Endothelial cell of umbilical vein (primary cell): ENCODE measurements around the gene PDE10A. TPM values are rescaled to one million over a fixed set of nuclear protein-coding genes. Genes with fewer than 3 reads are reported as not detected.

Experiments
- BruUV-seq: library from RNA; stranded (reverse); fragments of 400-500 nt; replicated peaks from 2 replicates; lab custom pipeline; 2021; lab: Mats Ljungman, UMichigan
- CTCF ChIA-PET: fragments of 300-600, 350-600 bp; sonication (Branson Sonifier 250); formaldehyde crosslinking; loops from one replicate; lab custom pipeline; 2021; ENCODE audit warnings: antibody characterized with exemption, inconsistent platforms; lab: Charles Lee
- POLR2A ChIA-PET: fragments of 300-600, 350-600 bp; sonication (Branson Sonifier 250); formaldehyde crosslinking; loops from one replicate; lab custom pipeline; 2021; ENCODE audit warnings: antibody characterized with exemption, inconsistent platforms; lab: Charles Lee
- DNase-seq: peaks from one replicate; pipeline ENCODE4 v3.0.0-alpha.2; 2011; ENCODE audit warnings: low read depth, low spot score
- FAIRE-seq: peaks from 2 replicates; lab custom pipeline; 2011; peaks lifted over from hg19 to GRCh38; lab: Jason Lieb, UNC
- H2AFZ ChIP-seq: 2 replicates; pipeline ENCODE4 v1.6.0; 2012; ENCODE audit warnings: low read depth, low read length, control low read depth, inconsistent platforms
- H3K27ac ChIP-seq: 2 replicates; pipeline ENCODE4 v1.5.1; 2011; ENCODE audit warnings: low read depth, mild to moderate bottlenecking, control low read depth, low read length, moderate library complexity; ENCODE audit not compliant: insufficient read depth
- H3K27me3 ChIP-seq, 2 experiments: 2 replicates each; pipeline versions ENCODE4 v1.6.0 to v1.6.1; 2011; ENCODE audit warnings: low read length in 2 of 2, mixed read lengths in 1 of 2; ENCODE audit not compliant: control insufficient read depth in 2 of 2, insufficient read depth in 2 of 2
- H3K36me3 ChIP-seq, 2 experiments: 2 replicates in 1 of 2; 3 replicates in 1 of 2; pipeline ENCODE4 v1.5.1; 2011; ENCODE audit warnings: low read length in 2 of 2, mild to moderate bottlenecking in 1 of 2, moderate library complexity in 1 of 2; ENCODE audit not compliant: control insufficient read depth in 2 of 2, insufficient read depth in 2 of 2; ENCODE audit errors: extremely low read depth in 1 of 2
- H3K4me1 ChIP-seq: 3 replicates; pipeline ENCODE4 v1.5.1; 2011; ENCODE audit warnings: mild to moderate bottlenecking, low read length; ENCODE audit not compliant: control insufficient read depth, insufficient read depth; ENCODE audit errors: extremely low read depth
- H3K4me2 ChIP-seq: 2 replicates; pipeline ENCODE4 v1.6.1; 2011; ENCODE audit warnings: low read length, control low read depth, mixed read lengths; ENCODE audit not compliant: insufficient read depth
- H3K4me3 ChIP-seq, 3 experiments: fragments of 200-600 bp in 1 of 3; sonication (generic), shearing (Covaris generic) in 1 of 3; replicated peaks in 1 of 3; 2 replicates each; pipeline ENCODE4 v1.5.1; 2011 to 2016; ENCODE audit warnings: control low read depth in 3 of 3, low read length in 3 of 3, mild to moderate bottlenecking in 2 of 3, inconsistent platforms in 1 of 3, low read depth in 1 of 3, moderate library complexity in 1 of 3; ENCODE audit not compliant: insufficient read depth in 1 of 3
- H3K79me2 ChIP-seq: 2 replicates; pipeline ENCODE4 v1.6.0; 2012; ENCODE audit warnings: low read length, inconsistent platforms; ENCODE audit not compliant: control insufficient read depth, insufficient read depth
- H3K9ac ChIP-seq: replicated peaks from 2 replicates; pipeline ENCODE3; 2011; ENCODE audit warnings: low read length, control low read depth; ENCODE audit not compliant: insufficient read depth; ENCODE audit errors: extremely low read depth
- H3K9me1 ChIP-seq: replicated peaks from 3 replicates; pipeline ENCODE4 v1.6.0; 2011; ENCODE audit warnings: mild to moderate bottlenecking, low read length; ENCODE audit not compliant: control insufficient read depth, insufficient read depth; ENCODE audit errors: extremely low read depth
- H3K9me3 ChIP-seq: replicated peaks from 2 replicates; pipeline ENCODE4 v1.5.1; 2012; ENCODE audit warnings: low read length, inconsistent platforms; ENCODE audit not compliant: control insufficient read depth, insufficient read depth
- H4K20me1 ChIP-seq: replicated peaks from 2 replicates; pipeline ENCODE3; 2011; ENCODE audit warnings: mild to moderate bottlenecking, low read length; ENCODE audit not compliant: control insufficient read depth, insufficient read depth; ENCODE audit errors: extremely low read depth
- GATA2 ChIP-seq: IDR thresholded peaks from 2 replicates; pipeline ENCODE4 v1.7.0; 2011; ENCODE audit warnings: low read depth, mild to moderate bottlenecking, moderate library complexity, mixed read lengths, low read length; ENCODE audit not compliant: insufficient read length, insufficient read depth
- JUN ChIP-seq: IDR thresholded peaks from 2 replicates; pipeline ENCODE4 v1.6.1; 2011; ENCODE audit warnings: borderline replicate concordance, low read depth; ENCODE audit not compliant: insufficient read length, insufficient read depth
- MYC ChIP-seq: IDR thresholded peaks from one replicate; pipeline ENCODE4 v1.6.1; 2011; ENCODE audit warnings: mild to moderate bottlenecking, low read depth, low read length
- POLR2A ChIP-seq: IDR thresholded peaks from 2 replicates; pipeline ENCODE4 v1.6.1; 2012; ENCODE audit warnings: low read depth, mild to moderate bottlenecking, control low read depth, low read length
- POLR2AphosphoS5 ChIP-seq: IDR thresholded peaks from 2 replicates; pipeline ENCODE4 v1.6.1; 2012; ENCODE audit warnings: low read depth, mild to moderate bottlenecking, control low read depth, low read length, moderate library complexity; ENCODE audit not compliant: insufficient read depth
- dilution Hi-C: fragments of 300-500 bp; cut with MboI; formaldehyde crosslinking; loops from one replicate; pipeline ENCODE4 v1.15.0; 2019; ENCODE audit warnings: low sequenced_read_pairs; ENCODE audit not compliant: extremely low pct_ligation_motif_present
- intact Hi-C: fragments of 100-400 bp; cut with micrococcal nuclease; formaldehyde crosslinking; loops from one replicate; pipeline ENCODE4 v1.10.0; 2022
- polyA plus RNA-seq, 4 experiments: library from polyadenylated mRNA; depleted of rRNA in 3 of 4; stranded (reverse) in 3 of 4; unstranded in 1 of 4; fragments of >200 nt; gene quantifications; 2 replicates each; pipeline versions ENCODE4 v1.2.1 to v1.2.3, GENCODE V29; 2011 to 2012; ENCODE audit warnings: missing spikeins in 1 of 4
- total RNA-seq: library from RNA; stranded (reverse); gene quantifications from 2 replicates; pipeline ENCODE4 v1.2.3, GENCODE V29; 2021
- TF ChIP-seq, protein P1 (sequence below): IDR thresholded peaks from 2 replicates; pipeline ENCODE4 v1.6.1; 2011; ENCODE audit not compliant: insufficient read depth, insufficient read length
- TF ChIP-seq, protein P2 (sequence below), 2 donors: IDR thresholded peaks; 1 replicate in 1 of 2; 2 replicates in 1 of 2; pipeline ENCODE4 v1.5.1; 2011; ENCODE audit warnings: low read length in 2 of 2, mild to moderate bottlenecking in 2 of 2, moderate library complexity in 2 of 2, control low read depth in 1 of 2, inconsistent platforms in 1 of 2, low read depth in 1 of 2; ENCODE audit not compliant: insufficient read depth in 1 of 2; ENCODE audit errors: extremely low read depth in 1 of 2

The PDE10A gene
- total and polyA plus RNA-seq, 2 donors (not counting 3 experiments of a cell fraction or from before 2014, with no cell fraction given), result 0.86 to 2.9 TPM

DNA sequence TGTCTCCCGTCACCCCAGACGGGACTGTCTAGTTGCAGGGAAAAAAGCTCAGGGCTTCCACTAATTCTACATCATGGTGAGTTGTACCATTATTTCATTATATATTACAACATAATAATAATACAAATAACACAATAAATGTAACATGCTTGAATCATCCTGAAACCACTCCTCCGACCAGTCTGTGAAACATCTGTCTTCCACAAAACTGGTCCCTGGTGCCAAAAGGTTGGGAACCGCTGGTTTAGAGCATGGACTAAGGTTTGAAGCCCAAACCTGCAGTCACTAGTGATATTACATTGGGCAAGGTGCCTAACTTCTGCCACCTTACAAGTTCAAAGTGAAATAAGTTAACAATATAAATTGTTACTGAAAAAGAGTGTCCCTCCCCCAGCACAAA lies 175.7 kb downstream of the PDE10A start:
- DNase-seq (no peak), FAIRE-seq (no peak)
- H3K4me2 ChIP-seq, result no peak overlapping the region
- H3K4me1 ChIP-seq, result no peaks in the 10 kb centered on the region
- no peaks in the 10 kb centered on the region for H3K79me2 ChIP-seq
- H3K36me3 ChIP-seq, result no peaks in the 10 kb centered on the region
- no peak overlapping the region for H3K27ac ChIP-seq
- H3K9ac ChIP-seq, result no peak overlapping the region
- no peaks in the 10 kb centered on the region for H3K9me3 ChIP-seq
- H4K20me1 ChIP-seq, result no peaks in the 10 kb centered on the region
- CTCF ChIA-PET, result no interaction called here
- TF ChIP-seq, protein P1, sequence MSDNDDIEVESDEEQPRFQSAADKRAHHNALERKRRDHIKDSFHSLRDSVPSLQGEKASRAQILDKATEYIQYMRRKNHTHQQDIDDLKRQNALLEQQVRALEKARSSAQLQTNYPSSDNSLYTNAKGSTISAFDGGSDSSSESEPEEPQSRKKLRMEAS, result no peak
- TF ChIP-seq GATA2, result no peak
- TF ChIP-seq POLR2AphosphoS5, result no peak
- TF ChIP-seq JUN, result no peak
- no peak for TF ChIP-seq POLR2A
- TF ChIP-seq MYC, result no peak
- TF ChIP-seq, protein P2, sequence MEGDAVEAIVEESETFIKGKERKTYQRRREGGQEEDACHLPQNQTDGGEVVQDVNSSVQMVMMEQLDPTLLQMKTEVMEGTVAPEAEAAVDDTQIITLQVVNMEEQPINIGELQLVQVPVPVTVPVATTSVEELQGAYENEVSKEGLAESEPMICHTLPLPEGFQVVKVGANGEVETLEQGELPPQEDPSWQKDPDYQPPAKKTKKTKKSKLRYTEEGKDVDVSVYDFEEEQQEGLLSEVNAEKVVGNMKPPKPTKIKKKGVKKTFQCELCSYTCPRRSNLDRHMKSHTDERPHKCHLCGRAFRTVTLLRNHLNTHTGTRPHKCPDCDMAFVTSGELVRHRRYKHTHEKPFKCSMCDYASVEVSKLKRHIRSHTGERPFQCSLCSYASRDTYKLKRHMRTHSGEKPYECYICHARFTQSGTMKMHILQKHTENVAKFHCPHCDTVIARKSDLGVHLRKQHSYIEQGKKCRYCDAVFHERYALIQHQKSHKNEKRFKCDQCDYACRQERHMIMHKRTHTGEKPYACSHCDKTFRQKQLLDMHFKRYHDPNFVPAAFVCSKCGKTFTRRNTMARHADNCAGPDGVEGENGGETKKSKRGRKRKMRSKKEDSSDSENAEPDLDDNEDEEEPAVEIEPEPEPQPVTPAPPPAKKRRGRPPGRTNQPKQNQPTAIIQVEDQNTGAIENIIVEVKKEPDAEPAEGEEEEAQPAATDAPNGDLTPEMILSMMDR (IDR thresholded peaks at IDR 0.05; ENCODE audit: extremely low read depth in 1 of 2, insufficient read depth in 1 of 2, low read depth in 1 of 2, low read length in 2 of 2), result no peak
- no TSS peak for BruUV-seq
- H2AFZ ChIP-seq, result no peak overlapping the region
- POLR2A ChIA-PET, result no interaction called here
- H3K27me3 ChIP-seq, result no peaks in the 10 kb centered on the region
- intact Hi-C loops (no loop called here), dilution Hi-C loops (no loop called here)
- no peak overlapping the region for H3K4me3 ChIP-seq
- no peaks in the 10 kb centered on the region for H3K9me1 ChIP-seq
